NCI-H1417 treated with DMSO at 0.1 percent for 48 hours (cell line): Measurements from ENCODE around the gene ADSS1.
"Not testable (repeated sequence)": the region's sequence is repeated elsewhere in the genome, so short reads cannot be mapped to it uniquely, and the experiment has no call there.

Experiments used
- DNase-seq: peaks from one replicate; lab custom pipeline; 2025; lab: John Stamatoyannopoulos, UW

The ADSS1 gene

DNA sequence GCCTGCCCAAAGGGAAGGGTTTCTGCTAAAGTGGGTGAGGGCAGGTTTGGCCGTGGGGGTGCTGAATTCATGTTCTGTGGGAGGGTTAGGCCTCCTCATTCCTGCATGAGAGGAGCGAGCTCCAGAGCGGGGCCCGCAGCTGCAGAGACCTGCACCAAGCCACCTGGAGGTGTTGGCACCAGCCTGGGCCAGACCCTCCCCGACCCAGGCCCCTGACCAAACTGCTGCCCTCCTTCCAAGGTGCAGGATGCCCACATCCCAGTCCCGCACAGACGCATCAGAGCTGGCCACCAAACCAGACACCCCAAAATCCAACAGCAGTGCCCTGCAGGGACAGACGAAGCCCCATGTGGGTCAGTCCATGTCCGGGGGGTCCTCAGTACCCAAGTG lies 10.6 kb downstream of the ADSS1 start:
- no peak for DNase-seq

DNA sequence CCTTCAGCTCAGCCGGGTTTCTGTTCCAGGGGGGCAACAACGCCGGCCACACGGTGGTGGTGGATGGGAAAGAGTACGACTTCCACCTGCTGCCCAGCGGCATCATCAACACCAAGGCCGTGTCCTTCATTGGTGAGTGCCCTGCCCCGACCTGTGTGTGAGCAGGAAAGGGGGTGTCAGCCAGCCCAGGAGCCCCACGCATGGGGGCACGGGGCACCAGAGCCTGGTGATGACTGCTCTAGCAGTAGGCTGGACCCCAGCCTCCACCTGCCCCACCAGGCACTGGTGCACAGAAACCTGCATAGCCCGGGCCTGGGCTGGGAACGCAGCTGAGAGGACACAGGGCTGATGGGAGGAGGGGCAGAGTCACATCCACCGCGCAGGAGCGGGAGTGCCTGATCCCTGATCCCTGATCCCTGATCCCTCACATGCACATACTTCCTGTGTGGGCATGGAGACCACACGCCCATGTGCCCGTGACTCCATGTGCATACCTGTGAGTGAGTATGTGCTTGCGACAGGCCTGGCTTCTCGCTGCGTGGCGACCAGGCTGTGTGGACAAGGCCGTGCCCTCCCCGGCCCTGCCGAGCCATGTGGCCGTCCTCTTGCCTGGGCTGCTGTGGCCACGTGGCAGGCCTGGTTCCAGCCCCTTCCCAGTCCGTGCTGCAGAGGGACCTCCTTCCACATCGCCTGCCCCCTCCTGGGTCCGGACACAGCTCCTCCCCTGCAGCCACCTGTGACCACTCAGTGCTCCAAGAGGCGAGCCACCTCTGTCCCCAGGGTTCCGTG lies 11.2 kb downstream of the ADSS1 start:
- no peak for DNase-seq

DNA sequence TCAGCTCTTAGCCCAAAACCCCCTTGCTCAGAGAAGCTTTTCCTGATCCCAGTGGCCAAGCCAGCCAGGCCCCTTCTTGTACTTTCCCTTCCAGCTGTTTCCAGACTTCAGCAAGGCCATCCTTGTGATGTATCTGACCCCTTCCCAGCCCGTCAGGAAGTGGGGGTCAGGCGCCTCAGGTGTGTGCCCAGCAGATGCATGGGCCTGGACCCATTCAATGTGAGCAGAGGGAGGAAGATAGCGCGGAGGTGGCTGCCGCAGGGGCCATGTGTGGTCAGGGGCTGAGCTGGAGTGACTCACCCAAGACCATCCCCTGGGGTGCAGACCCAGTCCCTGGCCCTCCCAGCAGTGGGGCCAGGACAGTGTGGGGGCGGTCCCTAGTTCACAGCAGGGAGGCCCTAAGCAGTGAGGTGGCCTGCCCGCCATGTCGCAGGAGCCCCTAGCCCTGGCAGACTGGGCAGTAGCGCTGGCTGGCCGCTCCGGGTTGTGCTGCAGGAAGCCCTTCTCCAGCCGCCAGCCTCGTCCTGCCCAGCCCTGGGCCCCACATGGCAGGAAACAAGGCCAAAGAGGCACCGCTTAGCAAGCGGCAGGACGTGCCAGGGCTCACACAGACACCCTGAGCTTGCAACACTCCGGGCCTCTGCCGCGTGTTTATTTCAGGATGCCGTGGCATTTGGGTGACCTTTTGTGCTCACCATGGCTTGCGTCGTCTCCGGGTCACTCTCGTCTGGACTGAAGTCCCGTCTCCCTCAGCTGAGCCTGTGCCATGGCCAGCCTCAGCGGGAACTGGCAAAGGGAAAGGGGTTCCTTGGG lies 12.0 kb downstream of the ADSS1 start:
- DNase-seq: no peak

DNA sequence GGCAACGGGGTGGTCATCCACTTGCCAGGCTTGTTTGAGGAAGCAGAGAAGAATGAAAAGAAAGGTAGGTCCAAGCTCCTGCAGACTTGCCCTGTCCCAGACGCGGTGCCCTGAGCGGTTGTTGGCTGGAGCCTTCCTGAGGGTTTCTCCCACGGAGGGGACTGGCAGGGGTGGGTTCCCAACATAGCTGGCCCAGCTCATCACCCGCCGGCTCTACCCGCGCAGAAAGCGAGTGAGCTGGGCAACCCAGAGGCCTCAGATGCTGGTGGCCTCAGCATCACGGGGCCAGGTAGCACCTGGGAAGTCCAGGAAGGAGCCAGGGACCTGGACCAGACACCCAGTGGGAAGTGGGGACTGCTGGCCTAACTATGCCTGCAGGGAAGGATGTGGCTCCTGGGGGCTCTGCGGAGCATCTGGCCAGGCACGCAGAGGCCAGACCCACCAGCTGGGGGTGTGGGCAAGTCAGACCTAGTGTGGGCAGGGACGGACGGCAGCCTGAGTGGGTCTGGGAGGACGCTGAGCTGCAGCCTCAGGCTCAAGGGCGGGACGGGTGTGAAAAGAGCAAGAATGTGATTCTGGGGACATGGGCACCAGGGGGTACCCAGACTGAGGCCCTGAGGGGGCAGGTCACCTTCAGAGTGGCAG lies 14.5 kb downstream of the ADSS1 start:
- DNase-seq: no peak

DNA sequence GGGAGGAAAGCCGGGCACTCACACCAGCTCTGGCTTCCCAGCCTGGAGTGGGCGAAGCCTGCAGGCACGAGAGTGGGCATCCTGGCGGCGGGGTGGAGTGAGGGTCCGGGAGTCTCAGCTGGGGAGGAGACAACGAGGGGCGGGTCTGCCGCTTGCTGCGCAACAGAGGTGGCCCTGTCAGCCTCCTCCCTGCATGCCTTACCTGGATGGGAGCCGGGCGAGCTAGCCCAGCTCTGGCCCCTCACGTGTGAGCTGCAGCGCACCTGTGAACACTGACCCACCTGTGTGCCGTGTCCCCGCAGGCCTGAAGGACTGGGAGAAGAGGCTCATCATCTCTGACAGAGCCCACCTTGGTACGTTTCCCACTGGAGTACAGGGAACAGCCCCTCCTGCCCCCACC lies 15.0 kb downstream of the ADSS1 start:
- DNase-seq: no peak

DNA sequence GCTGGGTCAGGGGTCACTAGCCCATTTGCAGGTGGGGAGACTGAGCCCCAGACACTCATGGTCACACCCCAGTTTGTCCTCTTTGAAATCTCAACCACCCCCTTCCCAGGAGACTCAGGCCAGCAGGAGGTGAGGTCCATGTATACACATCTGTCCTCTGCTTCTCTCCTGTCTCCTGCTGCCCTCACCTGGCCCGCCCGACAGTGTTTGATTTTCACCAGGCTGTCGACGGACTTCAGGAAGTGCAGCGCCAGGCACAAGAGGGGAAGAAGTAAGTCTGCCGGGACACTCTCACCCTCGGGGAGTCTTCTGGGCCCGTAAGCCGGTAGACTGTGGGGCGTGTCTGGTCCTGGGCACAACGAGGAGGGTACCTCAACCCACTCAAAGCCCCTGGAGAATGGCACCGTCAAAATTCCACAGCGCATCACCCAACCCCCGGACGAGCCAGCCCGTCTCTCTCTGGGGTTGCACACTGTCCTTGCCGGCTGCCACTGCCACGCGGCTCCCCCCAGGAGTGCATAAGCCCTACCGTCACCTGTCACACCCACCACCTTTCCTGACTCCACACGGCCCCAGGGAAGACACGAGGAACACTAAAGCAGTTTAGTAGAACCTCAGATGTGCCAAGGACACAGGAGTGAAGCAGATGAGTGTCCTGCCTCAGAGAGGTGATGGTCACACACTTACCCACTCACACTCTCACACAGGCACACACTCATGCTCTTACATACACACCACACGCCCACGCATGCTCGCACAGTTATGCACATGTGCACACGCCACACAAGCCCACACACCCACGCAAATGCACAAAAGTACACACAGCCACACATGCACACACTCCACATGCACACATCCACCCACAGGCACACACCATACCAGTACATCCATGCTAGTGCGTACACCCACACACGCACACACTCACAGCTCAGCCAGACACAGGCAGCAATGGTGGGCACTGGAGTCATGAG lies 15.8 kb downstream of the ADSS1 start:
- no peak for DNase-seq

DNA sequence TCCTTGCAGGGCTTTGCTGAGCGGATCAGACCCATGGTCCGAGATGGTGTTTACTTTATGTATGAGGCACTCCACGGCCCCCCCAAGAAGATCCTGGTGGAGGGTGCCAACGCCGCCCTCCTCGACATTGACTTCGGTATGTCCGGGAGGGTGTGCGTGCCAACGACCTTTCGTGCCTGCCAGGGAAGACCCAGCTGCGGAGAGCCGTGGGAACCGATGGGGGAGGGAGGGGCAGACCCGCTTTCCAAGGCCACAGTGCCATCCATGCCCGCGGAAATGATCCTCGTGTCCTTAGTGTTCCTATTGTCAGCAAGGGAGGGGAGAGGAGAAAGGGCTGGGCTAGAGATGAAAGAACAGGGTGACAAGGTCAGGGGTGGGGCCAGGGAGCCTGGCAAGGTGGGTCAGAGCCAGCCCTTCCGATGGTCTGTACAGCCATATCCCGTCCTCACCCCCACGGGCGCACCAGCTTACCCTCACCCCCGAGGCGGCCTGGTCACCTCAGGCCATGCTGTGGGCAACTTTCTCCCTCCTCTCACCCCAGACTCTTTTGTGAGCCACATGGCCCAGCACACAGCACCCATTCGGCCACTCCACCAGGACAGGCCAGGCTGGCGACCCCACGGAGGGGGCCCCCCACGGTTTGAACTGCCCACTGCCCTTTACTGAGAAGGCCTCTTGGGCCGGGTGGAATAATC lies 17.2 kb downstream of the ADSS1 start:
- DNase-seq: no peak

DNA sequence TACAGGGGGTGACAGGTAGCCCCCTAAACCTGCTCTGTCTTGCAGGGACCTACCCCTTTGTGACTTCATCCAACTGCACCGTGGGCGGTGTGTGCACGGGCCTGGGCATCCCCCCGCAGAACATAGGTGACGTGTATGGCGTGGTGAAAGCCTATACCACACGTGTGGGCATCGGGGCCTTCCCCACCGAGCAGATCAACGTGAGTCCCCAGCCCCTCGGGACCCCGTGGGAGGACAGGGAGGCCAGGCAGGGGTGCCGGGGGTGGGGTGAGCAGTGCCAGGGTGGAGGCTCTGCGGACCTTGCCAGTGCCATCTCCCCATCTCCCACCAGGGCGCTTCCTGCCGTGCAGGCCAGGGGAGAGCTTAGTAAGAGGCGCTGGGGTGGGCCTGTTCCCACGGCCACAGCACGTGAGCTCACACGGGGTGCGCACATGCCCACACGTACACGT lies 17.8 kb downstream of the ADSS1 start:
- no peak for DNase-seq

DNA sequence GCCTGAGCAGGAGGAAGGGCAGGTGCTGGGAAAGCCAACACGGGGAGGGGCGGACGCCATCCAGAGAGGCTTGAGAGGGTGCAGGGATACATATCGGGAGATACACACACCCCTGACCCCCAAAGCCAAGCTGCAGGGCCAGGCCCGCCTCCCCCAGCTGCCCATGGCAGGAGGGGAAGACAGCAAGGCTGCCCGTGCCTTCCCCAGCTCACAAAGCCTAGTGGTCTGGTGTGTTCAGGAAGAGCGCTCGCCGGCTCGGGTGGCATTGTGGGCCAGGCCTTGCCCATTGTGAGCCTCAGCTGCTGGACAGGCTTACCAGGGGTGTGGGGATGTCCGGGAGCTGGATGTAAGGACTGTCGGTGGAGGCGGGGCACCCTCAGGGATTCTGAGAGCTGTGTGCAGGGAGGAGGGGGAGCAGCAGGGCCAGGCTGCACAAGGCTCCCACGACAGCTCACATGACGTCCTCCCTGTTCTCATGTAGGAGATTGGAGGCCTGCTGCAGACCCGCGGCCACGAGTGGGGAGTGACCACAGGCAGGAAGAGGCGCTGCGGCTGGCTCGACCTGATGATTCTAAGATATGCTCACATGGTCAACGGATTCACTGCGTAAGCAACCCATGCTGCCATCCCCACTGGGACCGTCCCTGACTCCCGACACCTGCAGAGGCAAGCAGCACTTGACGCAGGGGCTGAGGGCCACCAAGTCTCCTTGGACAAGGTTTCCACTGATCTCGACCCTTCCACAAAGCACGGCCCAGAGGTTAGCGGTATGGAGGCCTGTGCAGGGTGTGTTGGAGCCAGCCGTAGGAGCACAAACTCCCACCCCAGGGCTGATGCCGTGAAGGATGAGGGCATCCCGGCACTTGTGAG lies 18.8 kb downstream of the ADSS1 start:
- DNase-seq: no peak

DNA sequence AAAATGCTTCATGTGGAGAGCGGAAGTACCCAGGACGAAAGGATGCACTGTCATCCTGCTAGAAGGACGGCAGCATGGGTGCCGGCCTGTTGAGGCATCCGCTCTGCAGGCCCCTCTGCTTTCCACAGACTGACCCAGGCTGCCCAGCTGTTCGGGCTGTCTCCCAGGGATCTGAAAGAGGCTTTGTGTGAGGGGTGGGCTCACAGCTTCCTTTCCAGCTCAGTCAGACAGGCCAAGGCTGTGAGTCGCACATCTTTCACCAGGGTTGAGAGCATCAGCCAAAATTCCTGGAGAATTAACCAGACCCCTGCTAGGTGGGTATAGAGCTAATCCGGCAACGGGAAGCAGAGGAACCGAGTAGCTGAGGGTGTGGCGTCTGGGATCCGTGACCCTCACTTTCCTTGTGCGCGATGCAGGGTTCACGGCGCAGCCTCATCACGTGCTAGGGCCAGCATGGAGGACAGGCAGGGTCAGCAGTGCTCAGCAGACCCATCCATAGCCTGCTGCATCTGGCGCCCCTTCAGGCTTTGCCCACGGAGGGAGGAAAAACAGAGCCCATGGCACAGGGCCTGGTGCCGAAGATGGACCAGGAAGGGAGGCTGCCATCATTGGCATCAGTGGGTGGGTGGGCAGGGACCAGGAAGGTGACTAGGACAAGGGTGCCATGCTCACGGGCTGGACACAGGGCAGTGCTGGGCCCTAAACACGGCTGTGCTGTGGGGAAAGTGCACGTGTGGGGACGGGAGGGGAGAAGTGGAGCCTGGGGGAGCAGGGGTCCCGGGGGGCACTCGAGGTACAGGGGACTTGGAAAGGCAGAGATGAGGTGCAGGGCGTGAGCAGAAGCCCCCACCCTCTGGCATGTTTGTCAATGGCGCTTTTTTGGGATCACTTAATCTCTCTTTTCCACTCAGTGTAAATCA lies 19.7 kb downstream of the ADSS1 start:
- no peak for DNase-seq

DNA sequence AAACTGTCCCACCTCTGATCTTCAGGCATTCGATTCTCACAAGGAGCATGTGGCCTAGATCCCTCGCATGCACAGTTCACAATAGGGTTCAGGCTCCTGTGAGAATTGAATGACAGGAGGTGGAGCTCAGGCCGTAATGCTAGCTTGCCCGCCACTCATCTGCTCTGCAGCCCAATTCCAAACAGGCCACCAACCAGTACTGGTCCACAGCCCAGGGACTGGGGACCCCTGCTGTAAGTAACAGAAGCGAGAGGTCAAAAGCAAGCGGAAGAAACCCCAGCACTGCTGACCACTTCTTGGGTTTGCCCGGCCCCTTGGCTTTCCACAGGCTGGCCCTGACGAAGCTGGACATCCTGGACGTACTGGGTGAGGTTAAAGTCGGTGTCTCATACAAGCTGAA lies 20.5 kb downstream of the ADSS1 start:
- DNase-seq: no peak

DNA sequence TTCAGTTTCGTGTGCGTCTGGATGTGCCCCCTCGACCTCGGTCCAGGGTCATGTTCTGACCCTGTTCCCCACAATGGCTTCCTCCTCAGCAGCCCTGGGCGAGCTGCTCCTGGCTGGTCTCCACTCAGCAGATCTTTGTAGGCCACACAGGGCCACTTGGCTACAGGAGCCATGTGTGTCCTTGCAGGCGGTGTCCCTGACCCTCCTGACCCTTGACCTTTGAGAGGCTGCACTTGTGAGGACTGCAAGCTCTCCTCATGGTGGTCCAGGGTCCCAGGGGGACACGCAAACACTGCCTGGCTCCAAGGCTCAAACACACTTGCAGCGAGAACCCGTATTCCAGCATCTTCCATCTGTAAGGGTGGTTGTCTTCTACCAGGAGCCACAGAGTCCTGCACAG lies 21.4 kb downstream of the ADSS1 start:
- no peak for DNase-seq

DNA sequence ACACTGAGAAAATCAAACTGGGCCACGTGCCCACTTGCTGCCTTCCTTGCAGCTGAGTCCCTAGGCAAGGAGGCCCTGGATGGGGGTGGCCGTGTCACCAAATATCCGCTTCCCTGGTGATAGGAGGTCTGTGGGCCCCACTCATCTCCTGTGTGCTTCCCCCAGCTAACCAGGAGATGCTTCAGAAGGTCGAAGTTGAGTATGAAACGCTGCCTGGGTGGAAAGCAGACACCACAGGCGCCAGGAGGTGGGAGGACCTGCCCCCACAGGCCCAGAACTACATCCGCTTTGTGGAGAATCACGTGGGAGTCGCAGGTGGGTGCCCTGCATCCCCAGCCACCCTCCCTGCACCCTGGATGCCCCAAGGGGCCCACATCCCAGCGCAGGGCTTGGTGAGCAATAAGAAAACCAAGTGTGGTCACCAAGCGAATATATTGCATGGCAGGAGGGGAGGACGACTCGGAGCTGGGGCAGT lies 22.1 kb downstream of the ADSS1 start:
- no peak for DNase-seq

DNA sequence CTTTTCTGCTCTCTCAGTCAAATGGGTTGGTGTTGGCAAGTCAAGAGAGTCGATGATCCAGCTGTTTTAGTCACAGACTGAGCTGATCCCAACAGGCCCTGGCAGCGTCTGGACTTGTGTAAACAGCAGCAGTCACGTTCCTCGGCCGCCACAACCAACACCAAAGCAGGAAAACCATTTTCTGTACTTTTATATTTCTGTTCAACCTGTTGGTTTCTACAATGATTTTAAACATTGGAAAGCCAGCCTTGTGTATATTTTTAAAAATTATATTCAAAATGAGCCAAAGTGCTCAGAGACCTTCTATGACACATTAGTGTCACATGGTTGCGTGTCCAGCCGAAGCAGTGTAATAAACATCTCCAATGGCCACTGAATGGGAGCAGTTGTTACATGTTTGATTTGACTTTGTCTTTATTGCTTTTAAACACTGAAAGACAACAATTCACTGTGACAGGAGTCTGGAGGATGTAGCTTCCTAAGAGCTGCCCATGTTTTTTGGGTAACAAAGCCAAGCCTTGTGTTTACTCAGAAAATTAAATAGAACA lies 23.0 kb downstream of the ADSS1 start:
- peak; percentile 7 for DNase-seq

DNA sequence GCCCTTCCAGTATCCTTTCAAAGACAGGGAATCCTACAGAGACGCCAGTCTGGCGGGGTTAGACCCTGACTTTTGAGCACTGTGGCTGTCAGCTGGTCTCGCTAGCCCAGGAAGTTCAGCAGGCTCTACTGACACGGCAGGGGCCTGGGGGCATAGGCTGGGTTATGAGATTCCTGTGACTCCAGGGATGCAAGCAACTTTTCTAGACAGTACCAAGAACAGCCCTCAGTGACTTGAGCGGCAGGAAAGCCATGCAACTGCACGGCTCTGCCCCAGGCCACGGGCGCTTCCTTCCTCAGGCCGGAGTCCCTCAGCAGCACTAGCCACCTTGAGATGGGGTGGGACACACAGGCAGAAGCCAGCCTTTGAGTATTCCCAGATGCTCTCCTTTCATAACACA lies 23.8 kb downstream of the ADSS1 start:
- DNase-seq: no peak

DNA sequence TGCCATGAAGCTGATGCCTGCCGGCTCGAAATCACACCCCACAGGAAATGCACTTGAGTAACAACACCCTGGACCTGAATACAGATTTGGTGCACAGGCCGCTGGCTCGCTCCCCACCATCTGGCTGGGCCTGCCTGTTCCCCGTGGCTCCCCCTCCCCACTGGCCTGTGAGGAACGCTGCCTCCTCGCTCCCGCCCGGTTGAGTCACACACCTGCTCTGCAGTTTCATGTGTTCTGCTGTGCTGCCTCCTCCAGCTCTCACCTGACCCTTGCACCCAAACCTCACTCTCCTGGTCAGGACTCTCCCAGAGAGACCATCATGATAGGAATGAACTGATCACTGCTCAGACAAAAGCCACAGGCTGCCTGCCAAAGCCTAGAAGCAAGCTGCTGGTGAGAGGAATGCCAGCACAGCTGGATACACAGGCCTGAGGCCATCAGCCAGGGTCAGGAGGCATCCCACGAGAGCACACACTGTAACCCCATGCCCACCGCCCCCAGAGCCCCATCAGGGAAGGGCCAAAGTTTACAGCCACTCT lies 25.2 kb downstream of the ADSS1 start:
- DNase-seq: no peak

DNA sequence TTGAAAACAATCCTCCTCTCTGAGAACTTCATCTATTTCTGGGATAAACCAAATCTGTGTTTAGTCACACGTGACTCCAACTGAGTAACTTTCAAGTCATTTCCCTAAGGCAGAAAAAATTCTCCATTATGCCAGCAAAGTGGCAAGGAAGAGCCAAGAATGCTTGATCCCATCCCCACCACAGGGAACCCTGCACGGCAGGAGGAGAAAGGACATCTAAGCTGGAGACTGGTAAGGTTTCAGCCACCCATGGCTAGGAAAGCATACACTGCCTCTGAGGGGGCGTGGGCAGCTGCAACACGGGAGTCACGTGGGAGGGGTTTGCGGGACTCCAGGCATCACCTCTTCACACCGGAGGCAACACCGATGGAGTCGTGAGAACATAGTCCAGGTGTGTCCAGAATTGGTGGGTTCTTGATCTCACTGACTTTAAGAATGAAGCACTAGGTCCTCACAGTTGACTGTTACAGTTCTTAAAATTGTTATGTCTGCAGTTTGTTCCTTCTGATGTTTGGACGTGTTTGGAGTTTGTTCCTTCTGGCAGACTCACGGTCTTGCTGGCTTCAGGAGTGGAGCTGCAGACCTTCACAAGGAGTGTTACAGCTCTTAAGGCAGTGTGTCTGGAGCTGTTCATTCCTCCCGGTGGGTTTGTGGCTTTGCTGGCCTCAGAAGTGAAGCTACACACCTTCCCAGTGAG lies 26.2 kb downstream of the ADSS1 start:
- DNase-seq: no peak

DNA sequence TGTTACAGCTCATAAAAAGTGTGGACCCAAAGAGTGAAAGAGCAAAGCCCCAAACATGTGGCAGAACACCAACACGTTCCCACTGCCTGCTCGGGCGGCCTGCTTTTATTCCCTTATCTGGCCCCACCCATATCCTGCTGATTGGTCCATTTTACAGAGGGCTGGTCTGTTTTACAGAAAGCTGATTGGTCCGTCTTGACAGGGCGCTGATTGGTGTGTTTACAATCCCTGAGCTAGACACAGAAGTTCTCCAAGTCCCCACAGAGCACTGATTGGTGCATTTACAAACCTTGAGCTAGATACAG lies 26.7 kb downstream of the ADSS1 start:
- not testable (repeated sequence) for DNase-seq
